Brain microvascular endothelial cell (primary cell): Measurements from ENCODE around the gene VPS4B.
"Not testable (repeated sequence)": the region's sequence is repeated elsewhere in the genome, so short reads cannot be mapped to it uniquely, and the experiment has no call there.

Source experiments
- DNase-seq: peaks from one replicate; pipeline ENCODE4 v3.0.0-alpha.2; 2020
- H3K27ac ChIP-seq: fragments of 250-450 bp; sonication (Bioruptor Pico); 2 replicates; pipeline ENCODE4 v1.5.1; 2020; ENCODE audit warnings: mild to moderate bottlenecking, moderate library complexity
- H3K27me3 ChIP-seq: fragments of 250-450 bp; sonication (Bioruptor Pico); replicated peaks from 2 replicates; pipeline ENCODE4 v1.5.1; 2020; ENCODE audit warnings: mild to moderate bottlenecking
- H3K36me3 ChIP-seq: fragments of 250-450 bp; sonication (Bioruptor Pico); replicated peaks from 2 replicates; pipeline ENCODE4 v1.5.1; 2020; ENCODE audit warnings: mild to moderate bottlenecking
- H3K4me3 ChIP-seq: 2 replicates; pipeline ENCODE4 v1.5.1; 2011; ENCODE audit warnings: low read depth, mild to moderate bottlenecking, control low read depth, low read length, moderate library complexity
- CTCF ChIP-seq: IDR thresholded peaks from 2 replicates; pipeline ENCODE4 v1.5.1; 2011; ENCODE audit warnings: low read depth, mild to moderate bottlenecking, moderate library complexity, low read length, control low read depth, inconsistent platforms; ENCODE audit errors: missing control alignments
- in situ Hi-C: cut with HindIII; loops from 2 replicates; pipeline ENCODE4 v1.10.0; 2017; ENCODE audit warnings: low sequenced_read_pairs, low pct_ligation_motif_present

The VPS4B gene

GRCh38 chr18:63460414-63460813 lies 38.1 kb upstream of the VPS4B start:
- in situ Hi-C loops = no loop called here
- no peak for TF ChIP-seq CTCF
- DNase-seq = no peak
- no peaks in the 10 kb centered on the region for H3K36me3 ChIP-seq
- no peak overlapping the region for H3K4me3 ChIP-seq
- H3K27ac ChIP-seq = no peak overlapping the region
- no peaks in the 10 kb centered on the region for H3K27me3 ChIP-seq

GRCh38 chr18:63457977-63458376 lies 35.7 kb upstream of the VPS4B start:
- no peak overlapping the region for H3K27ac ChIP-seq
- no peaks in the 10 kb centered on the region for H3K27me3 ChIP-seq
- H3K36me3 ChIP-seq = no peaks in the 10 kb centered on the region
- in situ Hi-C loops = no loop called here
- no peak overlapping the region for H3K4me3 ChIP-seq
- TF ChIP-seq CTCF = no peak
- no peak for DNase-seq

- no peak for TF ChIP-seq CTCF
These were observed 32.2 kb upstream of the VPS4B start for GRCh38 chr18:63454497-63454896.

GRCh38 chr18:63452751-63453150 lies 30.5 kb upstream of the VPS4B start:
- H3K27me3 ChIP-seq, in situ Hi-C loops, H3K4me3 ChIP-seq, H3K36me3 ChIP-seq, DNase-seq, H3K27ac ChIP-seq: not testable (repeated sequence)

More at GRCh38 chr18:63454497-63454896, 32.2 kb upstream of the VPS4B start:
- no peaks in the 10 kb centered on the region for H3K27me3 ChIP-seq
- no peak overlapping the region for H3K27ac ChIP-seq
- no peak overlapping the region for H3K4me3 ChIP-seq
- no peak for DNase-seq
- in situ Hi-C loops = no loop called here
- no peaks in the 10 kb centered on the region for H3K36me3 ChIP-seq

- DNase-seq = peak; percentile 26
- no peak for TF ChIP-seq CTCF
- no peak overlapping the region for H3K27ac ChIP-seq
- H3K36me3 ChIP-seq = no peaks in the 10 kb centered on the region
- in situ Hi-C loops = no loop called here
- no peak overlapping the region for H3K4me3 ChIP-seq
- no peaks in the 10 kb centered on the region for H3K27me3 ChIP-seq
These were observed 29.8 kb upstream of the VPS4B start for GRCh38 chr18:63451799-63452660.

GRCh38 chr18:63449426-63449825 lies 27.1 kb upstream of the VPS4B start:
- Histone ChIP-seq H3K36me3 (no peaks in the 10 kb centered on the region), H3K27me3 (no peaks in the 10 kb centered on the region), H3K27ac (no peak overlapping the region), H3K4me3 (no peak overlapping the region)
- no peak for TF ChIP-seq CTCF
- in situ Hi-C loops = loop anchor here (25.0 kb wide), 1 partner anchor 412 kb away; no protein-coding TSS in a partner anchor
- DNase-seq = no peak
